Putamen (tissue), 1 donor: ENCODE measurements around the gene HOXA1.

Experiments used
- DNase-seq: peaks from one replicate; pipeline ENCODE4 v3.0.0-alpha.2; 2016; ENCODE audit warnings: low spot score

HOXA1 gene

DNA sequence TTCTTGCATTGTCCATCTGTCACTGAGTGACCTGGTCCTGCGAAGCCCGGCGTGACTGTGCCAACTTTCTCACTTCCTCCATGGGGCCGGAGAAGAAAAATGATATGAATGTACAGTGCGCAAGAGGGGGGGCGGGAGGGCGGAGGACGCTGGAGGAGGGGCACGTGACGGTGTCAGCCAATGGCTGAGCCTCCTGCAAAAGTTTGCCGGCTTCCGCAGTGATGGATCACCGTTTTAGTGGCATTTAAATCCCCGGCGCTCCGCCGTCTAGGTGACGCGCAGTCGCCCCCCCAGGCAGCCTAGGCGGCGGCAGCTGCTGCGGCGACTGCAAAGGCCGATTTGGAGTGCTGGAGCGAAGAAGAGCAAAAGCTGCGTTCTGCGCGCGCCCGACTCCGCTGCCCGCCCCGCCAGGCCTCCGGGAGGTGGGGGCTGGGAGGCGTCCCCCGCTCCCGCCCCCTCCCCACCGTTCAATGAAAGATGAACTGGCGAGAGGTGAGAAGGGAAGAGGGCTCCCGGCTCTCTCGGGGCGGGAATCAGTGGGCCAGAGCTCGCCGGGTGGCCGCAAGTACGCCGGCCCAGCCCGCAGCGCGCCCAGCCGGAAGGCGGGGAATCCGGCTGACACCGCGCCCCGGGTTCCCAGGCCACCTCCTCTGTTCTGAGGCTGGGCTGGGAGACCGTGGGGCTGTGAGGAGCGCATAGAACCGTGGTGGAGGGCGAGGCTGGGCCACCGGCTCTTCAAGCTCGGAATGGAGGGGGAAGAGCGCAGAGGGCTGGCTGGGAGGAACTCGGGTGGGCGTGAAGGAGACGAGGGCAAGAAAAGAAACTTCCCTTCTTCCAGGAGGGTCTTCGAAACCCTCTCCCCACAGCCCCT, at the start of gene HOXA1:
Gene HOXA1 (minus strand): TSS at position 104 of the 871 bp plus-strand sequence. CDS start 88 bp downstream, at position 16.
- DNase-seq, result no peak

DNA sequence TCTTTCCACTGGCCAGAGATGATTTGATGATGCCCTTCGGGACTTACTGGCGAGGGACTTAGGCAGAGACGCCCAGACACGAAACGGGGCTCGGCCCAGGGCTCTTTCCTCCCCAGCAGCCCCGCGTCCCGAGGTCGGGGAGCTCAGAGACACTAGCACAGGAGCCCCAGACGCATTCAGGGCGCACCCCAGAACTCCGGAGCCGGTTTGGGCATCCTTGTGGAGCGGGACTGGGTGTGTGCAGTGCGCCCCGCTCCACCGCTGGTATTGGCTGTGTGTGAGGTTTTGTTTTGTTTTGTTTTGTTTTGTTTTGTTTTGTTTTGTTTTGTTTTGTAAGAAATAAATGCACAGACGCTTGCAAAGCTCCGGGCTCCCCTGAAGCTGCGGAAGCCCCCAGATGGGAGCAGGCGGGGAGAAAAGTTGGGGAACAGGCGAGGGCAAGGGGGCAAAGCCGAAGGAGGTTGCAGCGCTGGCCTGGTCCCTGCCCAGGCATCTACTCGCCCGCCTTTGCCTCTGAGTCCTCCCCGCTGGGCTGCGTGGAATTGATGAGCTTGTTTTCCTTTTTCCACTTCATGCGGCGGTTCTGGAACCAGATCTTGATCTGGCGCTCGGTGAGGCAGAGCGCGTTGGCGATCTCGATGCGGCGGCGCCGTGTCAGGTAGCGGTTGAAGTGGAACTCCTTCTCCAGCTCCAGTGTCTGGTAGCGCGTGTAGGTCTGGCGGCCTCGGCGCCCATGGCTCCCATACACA, 49.5 kb upstream of the HOXA1 start:
- DNase-seq, result no peak

DNA sequence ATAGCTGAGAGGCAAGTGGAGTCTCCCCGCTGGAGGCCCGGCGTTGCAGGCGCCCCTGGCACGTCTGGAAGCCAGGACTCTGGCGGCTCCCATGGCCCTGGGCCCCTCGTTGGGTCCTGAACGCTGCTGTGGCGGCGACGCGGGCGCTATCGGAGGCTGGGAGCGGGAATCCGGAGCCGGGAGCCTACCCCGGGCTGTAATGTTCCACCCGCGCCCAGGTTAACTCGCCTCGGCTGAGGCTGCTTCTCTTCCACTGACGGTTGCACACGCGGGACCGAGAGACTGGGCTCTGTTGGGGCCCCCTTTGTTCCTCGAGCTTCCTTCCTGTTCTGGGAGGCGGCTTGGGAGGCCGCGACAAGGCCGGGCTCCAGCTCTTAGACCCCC, 49.0 kb upstream of the HOXA1 start:
- no peak for DNase-seq

DNA sequence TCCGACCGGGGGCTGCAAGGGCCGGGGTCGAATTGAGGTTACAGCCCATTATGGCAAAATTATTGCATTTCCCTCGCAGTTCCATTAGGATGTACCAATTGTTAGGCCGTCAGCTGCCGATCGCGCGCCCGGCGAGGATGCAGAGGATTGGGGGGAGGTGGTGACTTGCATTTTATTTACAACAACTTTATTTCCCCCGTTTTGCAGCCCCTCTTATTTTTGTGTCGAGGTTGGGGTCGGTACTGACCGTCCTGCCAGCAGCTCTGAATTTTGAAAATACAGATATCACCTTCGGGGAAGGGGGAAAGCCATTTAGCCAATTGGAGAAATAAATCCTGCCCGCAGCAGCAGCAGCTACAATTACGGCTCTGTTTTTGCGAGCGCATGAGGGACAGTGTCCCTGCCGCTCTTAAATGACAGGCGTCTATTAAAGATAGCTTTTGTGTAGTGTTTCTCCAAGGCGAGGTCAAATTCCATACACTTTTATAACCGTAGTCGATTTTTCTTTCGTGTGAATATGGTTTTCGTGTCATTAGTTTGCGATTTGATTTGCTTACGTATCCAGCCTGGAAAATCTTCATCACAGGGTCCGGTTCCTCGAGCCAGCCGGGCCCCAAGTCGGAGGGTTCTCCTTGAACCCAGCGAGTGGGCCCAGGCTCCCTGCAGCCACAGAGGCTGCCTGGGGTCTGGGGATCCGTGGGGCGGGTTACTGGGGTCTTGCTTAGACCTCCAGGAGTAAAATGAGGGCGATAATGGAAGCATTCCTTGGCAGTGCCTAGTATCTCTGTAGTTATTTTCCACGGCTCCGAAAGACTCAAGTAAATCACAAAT, 48.4 kb upstream of the HOXA1 start:
- DNase-seq, result no peak

DNA sequence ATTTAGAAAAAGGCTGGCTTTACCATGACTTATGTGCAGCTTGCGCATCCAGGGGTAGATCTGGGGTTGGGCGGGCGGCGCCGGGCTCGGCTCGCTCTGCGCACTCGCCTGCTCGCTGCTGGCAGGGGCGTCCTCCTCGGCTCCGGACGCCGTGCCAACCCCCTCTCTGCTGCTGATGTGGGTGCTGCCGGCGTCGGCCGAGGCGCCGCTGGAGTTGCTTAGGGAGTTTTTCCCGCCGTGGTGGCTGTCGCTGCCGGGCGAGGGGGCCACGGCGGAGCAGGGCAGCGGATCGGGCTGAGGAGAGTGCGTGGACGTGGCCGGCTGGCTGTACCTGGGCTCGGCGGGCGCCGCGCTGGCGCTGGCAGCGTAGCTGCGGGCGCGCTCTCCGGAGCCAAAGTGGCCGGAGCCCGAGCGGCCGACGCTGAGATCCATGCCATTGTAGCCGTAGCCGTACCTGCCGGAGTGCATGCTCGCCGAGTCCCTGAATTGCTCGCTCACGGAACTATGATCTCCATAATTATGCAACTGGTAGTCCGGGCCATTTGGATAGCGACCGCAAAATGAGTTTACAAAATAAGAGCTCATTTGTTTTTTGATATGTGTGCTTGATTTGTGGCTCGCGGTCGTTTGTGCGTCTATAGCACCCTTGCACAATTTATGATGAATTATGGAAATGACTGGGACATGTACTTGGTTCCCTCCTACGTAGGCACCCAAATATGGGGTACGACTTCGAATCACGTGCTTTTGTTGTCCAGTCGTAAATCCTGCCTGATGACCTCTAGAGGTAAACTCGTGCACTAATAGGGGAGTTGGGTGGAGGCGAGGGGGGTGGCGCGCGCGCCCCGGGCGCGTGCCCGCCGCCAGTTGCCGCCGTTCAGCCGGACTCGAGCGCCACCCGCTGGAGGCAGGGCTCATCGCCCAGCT, 47.5 kb upstream of the HOXA1 start, which contains the start of gene HOXA5:
Gene HOXA5 (minus strand): TSS at position 659 of the 927 bp plus-strand sequence. CDS start 74 bp downstream, at position 585.
- DNase-seq, result no peak

DNA sequence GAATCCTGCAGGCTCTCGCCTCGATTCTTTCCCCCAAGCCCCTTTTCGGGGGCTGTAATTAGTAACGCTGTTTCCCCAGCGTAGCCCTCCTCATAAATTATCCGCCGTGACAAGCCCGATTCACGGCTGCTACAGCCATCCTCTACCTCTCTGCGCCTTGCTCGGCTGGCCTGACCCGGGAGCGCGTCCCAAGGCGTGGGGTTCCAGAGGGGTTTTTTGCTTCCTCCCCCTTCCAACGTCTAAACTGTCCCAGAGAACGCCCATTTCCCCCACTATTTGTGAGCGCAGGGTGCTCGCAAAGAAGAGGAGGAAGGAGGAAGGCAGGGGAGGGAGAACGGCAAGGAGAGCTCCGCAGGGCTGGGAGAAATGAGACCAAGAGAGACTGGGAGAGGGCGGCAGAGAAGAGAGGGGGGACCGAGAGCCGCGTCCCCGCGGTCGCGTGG, 46.8 kb upstream of the HOXA1 start:
- DNase-seq, result no peak

DNA sequence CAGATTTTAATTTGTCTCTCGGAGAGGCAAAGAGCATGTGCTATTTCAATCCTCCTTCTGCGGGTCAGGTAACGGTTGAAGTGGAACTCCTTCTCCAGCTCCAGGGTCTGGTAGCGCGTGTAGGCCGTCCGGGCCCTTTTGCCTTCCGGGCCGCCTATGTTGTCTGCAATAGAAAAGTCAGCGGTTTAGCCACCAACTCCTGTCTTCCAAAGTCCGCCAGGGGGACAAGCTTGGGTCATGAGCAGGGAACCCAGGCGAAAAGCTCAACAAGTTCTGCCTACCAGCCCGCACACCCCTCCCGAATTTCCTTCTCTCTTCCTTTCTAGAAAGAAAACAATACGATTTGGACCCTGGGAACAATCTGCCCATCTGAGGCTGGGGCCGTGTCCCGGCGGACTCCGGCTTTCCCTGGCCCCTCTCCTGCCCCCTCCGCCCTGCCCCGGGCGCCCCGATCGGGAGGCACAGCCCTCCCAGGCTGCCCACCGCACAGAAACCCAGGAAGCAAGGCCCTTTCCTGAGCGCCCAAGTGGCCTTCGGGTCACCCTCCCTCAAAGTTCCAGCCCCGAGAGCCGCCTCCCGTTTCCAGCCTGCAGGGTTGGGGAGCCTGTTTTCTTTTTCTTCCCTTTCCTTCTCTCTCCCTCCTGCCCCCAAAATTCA, 46.3 kb upstream of the HOXA1 start:
- DNase-seq, result no peak

DNA sequence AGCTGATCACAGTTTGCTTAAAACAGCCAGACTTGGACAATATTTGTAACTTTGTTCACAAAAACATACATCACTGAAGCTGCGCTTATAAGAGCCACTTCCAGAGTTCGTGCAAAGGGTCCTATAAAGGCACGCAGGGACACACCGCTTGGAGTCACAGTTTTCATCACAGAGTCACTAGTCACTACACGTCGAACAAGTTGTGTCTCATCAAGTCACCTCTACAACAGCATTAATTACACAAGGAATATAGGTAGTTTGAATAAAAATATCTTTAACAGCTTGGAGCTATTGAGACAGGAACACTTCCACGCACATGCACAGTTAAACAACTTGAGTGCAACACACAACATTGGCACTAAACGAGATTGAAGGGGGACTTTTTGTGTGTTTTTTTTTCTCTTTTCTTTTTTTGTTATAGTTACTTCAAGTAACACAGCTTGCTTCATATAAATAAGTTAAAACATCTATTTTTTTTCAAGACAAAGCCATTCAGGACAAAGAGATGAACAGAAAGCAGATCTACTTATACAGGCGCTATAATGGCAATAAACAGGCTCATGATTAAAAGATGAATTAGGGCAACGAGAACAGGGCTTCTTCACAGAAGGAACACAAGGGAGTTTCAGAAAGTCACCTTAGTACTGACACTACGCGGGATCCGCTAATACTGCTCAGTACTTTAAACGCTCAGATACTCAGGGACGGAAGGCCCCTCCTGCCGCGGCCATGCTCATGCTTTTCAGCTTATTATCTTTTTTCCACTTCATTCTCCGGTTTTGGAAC, 45.5 kb upstream of the HOXA1 start:
- no peak for DNase-seq

DNA sequence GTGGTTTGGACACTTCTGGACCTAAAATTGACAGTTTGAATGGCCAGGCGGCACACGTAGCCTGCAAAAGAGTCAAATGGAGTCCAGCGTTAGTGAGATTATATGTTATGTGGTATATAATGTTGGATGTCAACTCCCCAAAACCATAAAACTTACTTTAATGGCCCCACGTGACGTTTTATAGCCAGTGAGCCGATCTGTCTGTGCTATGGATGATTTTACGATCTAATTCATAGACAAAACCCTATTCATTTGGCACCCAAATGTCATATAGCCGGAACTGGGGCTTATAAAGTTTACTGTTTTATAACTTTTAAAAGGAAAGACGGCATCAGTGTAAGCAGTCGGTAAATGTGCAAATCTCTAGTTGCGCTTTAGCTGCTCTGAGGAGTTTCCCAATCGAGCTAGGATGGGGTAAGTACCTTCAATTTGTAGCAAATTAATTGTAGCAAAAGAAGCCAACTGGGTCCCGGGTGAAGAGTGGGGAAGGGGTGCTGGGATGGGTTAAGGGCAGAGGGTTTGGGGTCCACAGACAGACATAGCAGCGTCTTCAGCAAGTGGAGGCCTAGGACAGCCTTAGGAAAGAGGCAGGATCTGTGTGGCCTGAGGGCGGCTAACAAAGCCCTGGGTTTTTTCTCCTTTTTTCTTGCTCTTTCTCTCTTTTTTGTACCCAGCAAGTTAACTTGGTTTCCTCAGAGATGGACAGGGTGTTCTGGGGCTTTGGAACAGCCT, 44.5 kb upstream of the HOXA1 start:
- DNase-seq, result no peak

DNA sequence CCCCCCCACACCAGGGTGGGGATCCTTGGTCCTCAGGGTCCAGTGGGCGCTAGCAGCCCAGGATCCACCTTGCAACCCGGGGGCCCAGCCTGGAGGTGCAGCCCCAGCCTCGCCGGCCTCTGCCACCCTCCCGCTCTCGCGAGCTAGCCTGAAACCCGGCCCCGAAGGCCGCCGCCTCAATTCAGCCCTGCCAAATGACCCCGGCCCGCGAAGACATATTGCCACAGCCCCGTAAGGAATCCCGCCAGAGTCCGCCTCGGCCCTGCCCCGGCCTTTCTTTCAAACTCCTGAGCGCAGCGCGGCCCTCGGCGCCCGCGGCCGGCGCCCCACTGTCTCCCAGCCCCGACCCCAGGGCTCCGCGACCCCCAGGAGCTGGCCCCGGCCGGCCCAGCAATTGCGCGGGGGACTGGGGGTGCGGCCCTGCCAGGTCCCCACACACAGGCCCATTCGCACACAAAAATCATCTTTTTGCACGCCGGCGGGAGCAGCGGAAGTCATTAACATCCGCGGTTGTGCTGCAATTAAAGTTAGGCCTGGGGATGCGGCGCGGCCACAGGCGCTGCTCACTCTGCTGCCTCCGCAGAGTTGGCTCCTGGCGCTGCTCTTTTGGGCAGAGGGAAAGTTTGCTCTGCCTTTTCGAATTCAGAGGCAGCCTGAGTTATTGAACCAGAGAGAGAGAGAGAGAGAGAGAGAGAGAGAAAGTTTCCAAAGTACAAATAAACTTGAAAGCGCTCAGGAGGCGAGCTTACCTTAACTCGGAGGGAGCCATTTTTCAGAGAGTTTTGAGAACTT, 43.7 kb upstream of the HOXA1 start:
- DNase-seq, result no peak

DNA sequence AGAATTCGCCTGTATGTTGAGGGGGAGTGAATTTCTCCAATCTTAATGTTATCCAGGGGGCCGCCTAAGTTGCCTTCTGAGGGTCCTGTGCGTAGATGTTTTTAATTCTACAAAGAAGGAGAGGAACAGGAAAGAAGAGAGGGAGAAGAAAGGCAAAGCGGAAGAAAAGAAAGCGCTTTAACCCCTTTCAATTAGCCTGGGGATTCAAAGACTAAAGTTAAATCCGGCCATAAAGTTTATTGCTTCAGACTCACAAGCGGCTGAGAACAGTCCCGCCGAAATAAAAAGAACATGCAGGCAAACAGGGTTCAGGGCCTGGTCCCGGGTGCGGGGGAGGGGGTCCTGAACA, 43.2 kb upstream of the HOXA1 start:
- DNase-seq, result no peak

DNA sequence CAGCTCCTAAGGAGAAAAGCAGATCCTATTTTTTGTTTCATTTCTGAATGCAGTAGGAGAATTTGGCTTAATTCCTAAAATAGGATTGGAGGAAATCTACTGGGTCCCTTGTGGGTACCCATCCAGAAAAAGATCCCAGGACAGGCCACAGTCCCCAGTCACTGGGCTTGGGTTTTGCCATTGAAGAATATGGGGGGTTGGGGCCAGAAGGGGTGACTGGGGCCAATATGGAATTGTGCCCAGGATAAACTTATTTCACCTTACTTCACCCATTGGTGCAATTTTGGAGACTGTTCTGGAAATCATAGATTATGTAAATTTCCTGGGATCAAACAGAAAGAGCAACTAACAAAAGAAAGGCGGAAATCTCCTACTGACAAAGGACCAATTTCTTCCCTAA, 42.7 kb upstream of the HOXA1 start:
- DNase-seq, result no peak

DNA sequence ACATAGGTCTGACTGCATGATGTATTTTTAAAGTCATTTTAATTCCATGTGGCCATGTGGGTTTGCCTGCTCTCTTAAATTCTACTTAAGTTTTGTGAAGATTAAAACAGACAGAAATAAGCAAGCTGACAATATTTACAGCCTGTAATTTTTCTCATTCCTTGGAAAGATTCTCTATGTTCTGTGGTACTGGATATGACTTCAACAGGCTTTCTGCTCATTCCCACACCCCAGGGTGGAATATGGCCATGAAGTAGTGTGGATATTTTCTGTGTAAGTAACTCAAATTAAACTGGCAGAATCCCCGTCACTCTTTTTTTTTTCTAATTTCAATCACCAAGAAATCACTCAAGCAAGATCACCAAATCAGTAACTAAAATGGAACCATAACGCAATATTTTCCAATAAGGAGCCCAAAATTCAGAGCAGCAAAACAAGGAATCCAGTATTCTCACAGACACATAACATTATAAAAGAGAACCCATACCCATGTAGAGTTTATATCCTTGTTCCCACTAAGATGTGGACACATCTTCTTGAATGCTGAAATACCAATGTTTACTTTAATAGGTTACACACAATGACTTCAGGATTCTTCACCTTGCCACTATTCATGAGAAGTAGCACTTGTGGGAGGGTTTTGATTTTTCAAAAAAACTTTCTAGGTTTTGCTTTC, 42.0 kb upstream of the HOXA1 start:
- DNase-seq, result no peak

DNA sequence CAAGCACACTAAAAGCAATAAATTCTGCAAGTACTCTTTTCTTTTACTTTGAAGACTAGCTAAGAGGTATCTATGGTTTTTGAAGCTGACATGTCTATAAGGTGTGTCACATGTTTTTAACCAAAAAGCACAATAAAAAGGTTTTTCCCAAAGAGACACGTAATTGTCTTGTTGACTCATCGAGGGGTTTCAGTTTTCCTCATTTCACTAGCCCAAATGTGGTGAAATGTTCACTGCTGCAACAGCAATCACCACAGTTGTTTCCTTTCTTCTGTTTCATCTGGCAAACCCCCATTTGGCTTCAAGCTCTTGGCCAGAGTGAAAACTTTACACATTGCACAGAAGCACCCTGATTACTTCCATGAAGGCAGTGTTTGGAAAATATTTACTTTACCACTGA, 38.6 kb upstream of the HOXA1 start:
- DNase-seq, result no peak

DNA sequence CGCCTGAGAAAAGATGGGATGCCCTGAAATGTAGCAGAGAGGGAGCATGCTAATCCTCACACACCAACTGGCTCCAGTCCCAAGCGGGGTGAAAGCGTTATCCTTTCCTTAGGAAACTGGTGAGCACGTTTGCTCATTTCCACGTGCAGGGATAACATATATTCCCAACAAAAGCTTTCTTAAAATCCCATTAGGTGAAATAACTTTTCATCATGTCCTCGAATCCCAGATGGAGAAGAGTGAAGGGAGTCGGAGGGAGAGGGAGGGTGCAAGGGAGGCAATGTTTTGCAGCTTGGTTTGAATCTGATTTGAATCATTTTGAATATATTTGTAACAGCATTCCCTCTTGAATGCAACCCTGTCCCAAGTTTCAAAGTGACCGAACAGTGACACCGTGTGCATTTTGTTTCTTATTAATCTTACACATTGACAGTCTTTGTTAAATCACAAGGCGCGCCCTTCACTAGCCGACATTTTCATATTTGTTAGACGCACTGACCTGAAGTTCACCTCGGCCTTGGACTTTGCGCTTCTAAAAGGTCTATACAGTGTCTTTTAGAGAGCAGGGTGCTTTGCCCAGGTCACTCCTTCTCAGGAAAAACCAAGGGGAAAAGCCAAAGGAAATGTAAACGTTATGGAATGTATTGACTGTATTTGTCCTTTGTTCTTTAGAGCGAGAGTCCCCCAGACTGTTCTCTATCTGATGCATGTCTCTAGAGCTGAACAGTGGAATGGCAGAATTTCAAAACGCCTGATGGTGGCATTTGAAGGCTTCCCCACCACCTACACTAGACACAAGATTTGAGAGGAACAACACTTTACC, 37.8 kb upstream of the HOXA1 start:
- DNase-seq, result no peak

DNA sequence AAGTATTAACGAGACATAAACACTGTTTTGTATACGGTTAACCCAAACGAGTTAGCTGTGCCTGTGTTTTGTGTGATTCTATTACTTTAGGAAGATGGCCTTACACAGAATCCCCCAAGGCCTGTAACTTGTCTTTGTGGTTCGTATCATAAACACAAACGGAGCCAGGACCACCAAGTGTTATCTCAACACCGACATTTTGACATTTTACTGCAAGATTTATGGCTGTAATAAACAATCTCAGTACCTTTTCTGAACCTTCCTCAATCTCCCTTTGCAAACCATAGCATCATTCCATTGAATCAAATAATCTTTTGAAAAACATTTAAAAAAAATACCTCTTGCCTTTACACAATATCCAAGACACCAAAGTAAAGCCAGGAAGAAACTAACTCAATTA, 37.2 kb upstream of the HOXA1 start:
- no peak for DNase-seq

DNA sequence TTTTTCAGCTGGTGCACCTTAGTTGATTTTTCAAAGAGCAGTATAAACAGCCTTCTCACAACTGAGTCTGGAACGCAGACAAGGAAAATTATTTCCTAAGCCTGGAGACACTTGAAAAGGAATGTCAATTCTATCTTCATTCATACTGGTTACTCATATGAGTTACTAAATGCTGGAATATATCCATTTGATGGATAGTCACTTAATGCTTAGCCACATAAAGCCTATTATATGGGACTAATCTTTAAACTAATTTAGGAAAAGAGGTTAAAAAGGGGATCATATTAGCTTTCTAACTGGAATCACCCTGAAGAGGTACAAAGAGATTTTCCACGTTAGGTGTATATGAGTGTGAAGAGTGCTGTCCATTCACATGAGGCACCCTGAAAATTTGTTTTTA, 36.4 kb upstream of the HOXA1 start:
- no peak for DNase-seq
